ENCODE measurements around the gene GRM6. TPM values are rescaled to one million over a fixed set of nuclear protein-coding genes. Genes with fewer than 3 reads are reported as not detected.

The GRM6 gene
- total and polyA plus RNA-seq, 9 of the 15 experiments (the other 6 are each of a cell fraction or from before 2014, with no cell fraction given): not detected

DNA sequence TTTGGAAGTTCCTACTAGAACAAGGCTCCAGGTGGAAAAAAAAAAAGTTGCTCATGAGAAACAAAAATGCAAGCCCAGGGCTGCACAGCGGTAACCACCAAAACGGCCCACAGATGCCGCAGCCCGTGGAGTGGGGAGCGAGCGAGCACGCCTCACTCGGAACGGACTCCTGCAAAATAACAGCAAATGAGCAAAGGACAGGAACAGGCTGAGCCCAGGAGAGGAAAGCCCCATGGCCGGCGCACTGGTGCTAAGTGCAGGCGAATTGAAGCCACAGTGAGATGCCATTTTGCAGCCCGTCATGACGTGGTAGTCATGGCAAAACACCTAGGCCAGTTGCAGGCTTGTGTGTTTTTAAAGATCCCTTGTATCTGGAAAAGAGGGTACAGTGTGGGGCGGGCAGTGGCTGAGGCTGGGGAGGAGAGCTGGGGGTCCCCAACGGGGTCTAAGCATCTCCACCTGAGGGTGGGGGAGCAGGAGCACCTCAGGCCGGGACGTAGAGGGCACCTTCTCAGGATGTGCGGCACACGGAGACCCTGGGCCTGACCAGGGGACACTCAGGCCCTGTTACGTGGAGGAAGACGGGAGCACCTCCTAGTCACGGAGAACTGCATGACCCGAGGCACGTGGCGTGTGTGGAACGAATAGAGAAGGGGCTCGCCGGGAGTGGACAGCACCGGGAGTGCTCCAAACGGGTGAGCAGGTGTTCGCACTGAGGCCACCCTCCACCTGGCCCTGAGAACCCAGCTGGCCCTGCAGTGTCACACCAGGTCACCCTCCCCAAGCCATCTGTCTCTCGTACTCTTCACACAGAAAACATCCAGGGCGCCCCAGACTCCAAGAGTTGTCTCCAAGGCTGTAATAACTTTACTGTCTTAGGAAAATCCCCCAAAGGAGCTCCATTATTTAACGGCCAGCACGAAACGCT lies 10.7 kb downstream of the GRM6 start:
- ATAC-seq (no peak), DNase-seq (ENCODE audit: extremely low read depth in 1 of 4, low spot score in 3 of 4) (no peak), FAIRE-seq (no peak)
- peaks cover 0 to 42% of the 10 kb centered on the region in 2 experiments; a peak in 2 of 5 replicates for H3K27me3 ChIP-seq (ENCODE audit: control insufficient read depth in 2 of 2, insufficient read depth in 2 of 2, low read length in 2 of 2)
- TF ChIP-seq, protein P1, sequence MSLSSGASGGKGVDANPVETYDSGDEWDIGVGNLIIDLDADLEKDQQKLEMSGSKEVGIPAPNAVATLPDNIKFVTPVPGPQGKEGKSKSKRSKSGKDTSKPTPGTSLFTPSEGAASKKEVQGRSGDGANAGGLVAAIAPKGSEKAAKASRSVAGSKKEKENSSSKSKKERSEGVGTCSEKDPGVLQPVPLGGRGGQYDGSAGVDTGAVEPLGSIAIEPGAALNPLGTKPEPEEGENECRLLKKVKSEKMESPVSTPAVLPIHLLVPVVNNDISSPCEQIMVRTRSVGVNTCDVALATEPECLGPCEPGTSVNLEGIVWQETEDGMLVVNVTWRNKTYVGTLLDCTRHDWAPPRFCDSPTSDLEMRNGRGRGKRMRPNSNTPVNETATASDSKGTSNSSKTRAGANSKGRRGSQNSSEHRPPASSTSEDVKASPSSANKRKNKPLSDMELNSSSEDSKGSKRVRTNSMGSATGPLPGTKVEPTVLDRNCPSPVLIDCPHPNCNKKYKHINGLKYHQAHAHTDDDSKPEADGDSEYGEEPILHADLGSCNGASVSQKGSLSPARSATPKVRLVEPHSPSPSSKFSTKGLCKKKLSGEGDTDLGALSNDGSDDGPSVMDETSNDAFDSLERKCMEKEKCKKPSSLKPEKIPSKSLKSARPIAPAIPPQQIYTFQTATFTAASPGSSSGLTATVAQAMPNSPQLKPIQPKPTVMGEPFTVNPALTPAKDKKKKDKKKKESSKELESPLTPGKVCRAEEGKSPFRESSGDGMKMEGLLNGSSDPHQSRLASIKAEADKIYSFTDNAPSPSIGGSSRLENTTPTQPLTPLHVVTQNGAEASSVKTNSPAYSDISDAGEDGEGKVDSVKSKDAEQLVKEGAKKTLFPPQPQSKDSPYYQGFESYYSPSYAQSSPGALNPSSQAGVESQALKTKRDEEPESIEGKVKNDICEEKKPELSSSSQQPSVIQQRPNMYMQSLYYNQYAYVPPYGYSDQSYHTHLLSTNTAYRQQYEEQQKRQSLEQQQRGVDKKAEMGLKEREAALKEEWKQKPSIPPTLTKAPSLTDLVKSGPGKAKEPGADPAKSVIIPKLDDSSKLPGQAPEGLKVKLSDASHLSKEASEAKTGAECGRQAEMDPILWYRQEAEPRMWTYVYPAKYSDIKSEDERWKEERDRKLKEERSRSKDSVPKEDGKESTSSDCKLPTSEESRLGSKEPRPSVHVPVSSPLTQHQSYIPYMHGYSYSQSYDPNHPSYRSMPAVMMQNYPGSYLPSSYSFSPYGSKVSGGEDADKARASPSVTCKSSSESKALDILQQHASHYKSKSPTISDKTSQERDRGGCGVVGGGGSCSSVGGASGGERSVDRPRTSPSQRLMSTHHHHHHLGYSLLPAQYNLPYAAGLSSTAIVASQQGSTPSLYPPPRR (CRISPR knock-in tag; IDR thresholded peaks at IDR 0.05; ENCODE audit: borderline replicate concordance): no peak
- no peak for TF ChIP-seq MTA2 (IDR thresholded peaks at IDR 0.05; ENCODE audit: low read depth)
- H3K4me3 ChIP-seq: no peak overlapping the region
- under 1% methylated on average over 35 of the region's 37 CpGs for WGBS (ENCODE audit: insufficient coverage, low coverage, missing lambda C conversion rate)
- no peak overlapping the region for H2AFZ ChIP-seq (ENCODE audit: low read depth, low read length)
- H4K20me1 ChIP-seq (replicated peaks; ENCODE audit: control insufficient read depth, insufficient read depth, low read length): no peaks in the 10 kb centered on the region
- H3K27ac ChIP-seq (ENCODE audit: extremely low read depth, low read depth, low read length): no peak overlapping the region
- in situ Hi-C loops (cut with MboI) (no loop called here), intact Hi-C loops (cut with micrococcal nuclease) (no loop called here)
- CTCF ChIA-PET (ENCODE audit: low intra/inter-chr PET ratio): no interaction called here
- H3K4me2 ChIP-seq (ENCODE audit: insufficient read depth, low read length): no peak overlapping the region
- H3K9me1 ChIP-seq (ENCODE audit: control insufficient read depth, insufficient read depth, low read length): no peaks in the 10 kb centered on the region
- no peak overlapping the region for H3K9ac ChIP-seq (ENCODE audit: insufficient read depth in 1 of 2, low read depth in 2 of 2, low read length in 2 of 2)
- no TSS peak for BruUV-seq (replicated peaks)
- no peaks in the 10 kb centered on the region for H3K36me3 ChIP-seq (ENCODE audit: control insufficient read depth, insufficient read depth, low read length)
- no peaks in the 10 kb centered on the region for H3K9me3 ChIP-seq (replicated peaks; ENCODE audit: control insufficient read depth, insufficient read depth, low read depth, low read length)
- POLR2A ChIA-PET: interaction anchor here (0.8 kb wide), 1 partner anchor 12 kb away, joined by 5 read pairs; no protein-coding TSS in a partner anchor
- H3K79me2 ChIP-seq (ENCODE audit: control insufficient read depth, insufficient read depth, low read length): no peaks in the 10 kb centered on the region
- no peaks in the 10 kb centered on the region; a peak in 1 of 5 replicates for H3K4me1 ChIP-seq (replicated peaks in 1 of 2; ENCODE audit: control insufficient read depth in 2 of 2, insufficient read depth in 2 of 2, low read length in 2 of 2)

Measured in K562 (cell line).